NCI-H526 (cell line): ENCODE data around the gene CACNA1A.
"Not testable (repeated sequence)": the region's sequence is repeated elsewhere in the genome, so short reads cannot be mapped to it uniquely, and the experiment has no call there.

ENCODE experiments used
- DNase-seq, 2 experiments: peaks; one replicate each; lab custom pipeline; 2025; lab: John Stamatoyannopoulos, UW

CACNA1A gene

GRCh38 chr19:13281567-13282291, 224.6 kb downstream of the CACNA1A start:
- DNase-seq = no peak

GRCh38 chr19:13277104-13277809, 229.0 kb downstream of the CACNA1A start:
- peak in 1 of 2 experiments; percentile 57 for DNase-seq

- no peak for DNase-seq
These were observed 231.1 kb downstream of the CACNA1A start for GRCh38 chr19:13275016-13275722.

GRCh38 chr19:13270514-13271105, 235.7 kb downstream of the CACNA1A start:
- no peak for DNase-seq

GRCh38 chr19:13269348-13269747, 236.9 kb downstream of the CACNA1A start:
- no peak for DNase-seq

- DNase-seq = no peak
These were observed 238.4 kb downstream of the CACNA1A start for GRCh38 chr19:13267889-13268288.

- DNase-seq = no peak
These were observed 239.1 kb downstream of the CACNA1A start for GRCh38 chr19:13267131-13267530.

GRCh38 chr19:13262450-13262849, 243.8 kb downstream of the CACNA1A start:
- DNase-seq = peak in 1 of 2 experiments; percentile 20

GRCh38 chr19:13260883-13261653, 245.2 kb downstream of the CACNA1A start:
- DNase-seq = no peak

- DNase-seq = no peak
These were observed 249.4 kb downstream of the CACNA1A start for GRCh38 chr19:13256918-13257317.

- DNase-seq = not testable (repeated sequence)
These were observed 249.9 kb downstream of the CACNA1A start for GRCh38 chr19:13256398-13256797.

GRCh38 chr19:13255719-13256059, 250.6 kb downstream of the CACNA1A start:
- no peak for DNase-seq

GRCh38 chr19:13255041-13255718, 251.1 kb downstream of the CACNA1A start:
- DNase-seq = no peak

GRCh38 chr19:13252569-13253335, 253.5 kb downstream of the CACNA1A start:
- no peak for DNase-seq

GRCh38 chr19:13244920-13245319, 261.4 kb downstream of the CACNA1A start:
- DNase-seq = no peak

GRCh38 chr19:13241231-13242104, 264.8 kb downstream of the CACNA1A start:
- DNase-seq = no peak

GRCh38 chr19:13240312-13241022, 265.8 kb downstream of the CACNA1A start:
- no peak for DNase-seq

GRCh38 chr19:13238891-13239534, 267.3 kb downstream of the CACNA1A start:
- DNase-seq = no peak
